D721Med (cell line): ENCODE measurements around the gene EFCAB11.

Experiments
- DNase-seq: peaks from one replicate; pipeline ENCODE4 v3.0.0; 2011; ENCODE audit warnings: low spot score; ENCODE audit not compliant: insufficient read length
- FAIRE-seq: peaks from 2 replicates; lab custom pipeline; 2011; peaks lifted over from hg19 to GRCh38; lab: Jason Lieb, UNC
- TF ChIP-seq, protein P1 (sequence below): IDR thresholded peaks from 2 replicates; pipeline ENCODE4 v1.5.1; 2012; ENCODE audit warnings: mild to moderate bottlenecking, control low read depth; ENCODE audit not compliant: insufficient read depth; ENCODE audit errors: missing control alignments

The EFCAB11 gene

GRCh38 chr14:89793367-89793716, 161.2 kb downstream of the EFCAB11 start:
- DNase-seq, result no peak
- TF ChIP-seq, protein P1, sequence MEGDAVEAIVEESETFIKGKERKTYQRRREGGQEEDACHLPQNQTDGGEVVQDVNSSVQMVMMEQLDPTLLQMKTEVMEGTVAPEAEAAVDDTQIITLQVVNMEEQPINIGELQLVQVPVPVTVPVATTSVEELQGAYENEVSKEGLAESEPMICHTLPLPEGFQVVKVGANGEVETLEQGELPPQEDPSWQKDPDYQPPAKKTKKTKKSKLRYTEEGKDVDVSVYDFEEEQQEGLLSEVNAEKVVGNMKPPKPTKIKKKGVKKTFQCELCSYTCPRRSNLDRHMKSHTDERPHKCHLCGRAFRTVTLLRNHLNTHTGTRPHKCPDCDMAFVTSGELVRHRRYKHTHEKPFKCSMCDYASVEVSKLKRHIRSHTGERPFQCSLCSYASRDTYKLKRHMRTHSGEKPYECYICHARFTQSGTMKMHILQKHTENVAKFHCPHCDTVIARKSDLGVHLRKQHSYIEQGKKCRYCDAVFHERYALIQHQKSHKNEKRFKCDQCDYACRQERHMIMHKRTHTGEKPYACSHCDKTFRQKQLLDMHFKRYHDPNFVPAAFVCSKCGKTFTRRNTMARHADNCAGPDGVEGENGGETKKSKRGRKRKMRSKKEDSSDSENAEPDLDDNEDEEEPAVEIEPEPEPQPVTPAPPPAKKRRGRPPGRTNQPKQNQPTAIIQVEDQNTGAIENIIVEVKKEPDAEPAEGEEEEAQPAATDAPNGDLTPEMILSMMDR, result no peak
- no peak for FAIRE-seq

GRCh38 chr14:89792489-89793366, 161.8 kb downstream of the EFCAB11 start:
- FAIRE-seq (no peak), DNase-seq (no peak)
- TF ChIP-seq, protein P1, result no peak

DNA sequence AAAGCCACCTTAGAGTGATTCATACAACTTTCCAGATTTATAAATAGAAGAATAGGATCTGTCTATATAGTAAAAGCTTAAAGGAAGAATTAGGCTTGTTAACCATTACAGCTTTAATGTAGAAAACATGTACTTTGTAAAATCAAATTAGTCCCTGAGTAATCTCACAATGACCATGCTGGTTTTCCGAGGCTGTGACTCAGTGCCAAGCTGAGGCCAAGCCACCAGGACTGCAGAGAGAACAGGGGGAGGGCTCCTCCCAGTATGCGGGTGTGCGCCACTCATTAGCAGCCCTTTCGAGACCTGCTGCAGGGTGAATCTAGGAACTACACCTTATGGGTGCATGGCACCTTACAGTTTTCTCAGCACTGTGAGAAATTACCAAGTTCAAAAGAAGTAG, 167.0 kb downstream of the EFCAB11 start:
- TF ChIP-seq, protein P1, result no peak
- DNase-seq, result no peak
- no peak for FAIRE-seq

GRCh38 chr14:89781046-89781445, 173.5 kb downstream of the EFCAB11 start:
- FAIRE-seq (no peak), DNase-seq (no peak)
- TF ChIP-seq, protein P1, result no peak

GRCh38 chr14:89779707-89780106, 174.8 kb downstream of the EFCAB11 start:
- DNase-seq (no peak), FAIRE-seq (no peak)
- TF ChIP-seq, protein P1, result no peak

DNA sequence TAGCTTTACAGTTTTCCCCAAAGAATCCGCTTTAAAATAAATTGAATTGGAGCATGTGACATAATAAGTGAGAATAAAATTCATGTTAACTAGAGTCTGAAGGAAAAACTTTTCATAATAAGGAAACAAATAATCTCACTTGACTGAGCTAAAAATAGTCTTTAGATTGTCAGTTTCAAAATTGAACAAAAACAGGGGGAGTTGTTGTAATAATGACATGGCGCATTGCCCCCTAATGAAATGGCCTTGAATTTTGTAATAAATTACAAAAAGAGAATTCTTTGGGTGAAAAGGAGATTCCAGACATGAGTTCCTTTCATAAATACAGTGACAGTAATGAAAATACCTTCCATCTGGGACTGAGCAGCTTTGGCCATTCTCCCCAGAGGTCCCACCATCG, 178.6 kb downstream of the EFCAB11 start:
- DNase-seq (no peak), FAIRE-seq (no peak)
- TF ChIP-seq, protein P1, result no peak

GRCh38 chr14:89775151-89775550, 179.4 kb downstream of the EFCAB11 start:
- TF ChIP-seq, protein P1, result no peak
- DNase-seq (no peak), FAIRE-seq (no peak)
